Neural cell (in vitro differentiated cells): ENCODE results near the gene COPZ1. TPM values are rescaled to one million over a fixed set of nuclear protein-coding genes. Genes with fewer than 3 reads are reported as not detected.
A peak's percentile ranks its signal among the peaks of the same experiment; 100 is the strongest.

ENCODE experiments used
- H2AFZ ChIP-seq: fragments of 200-600, 300-800 bp; sonication (generic), shearing (Covaris generic); 2 replicates; pipeline ENCODE4 v1.6.0; 2014; ENCODE audit warnings: low read depth, mild to moderate bottlenecking, antibody characterized with exemption, low read length, moderate library complexity
- H3F3A ChIP-seq: fragments of 200-600 bp; shearing (Covaris generic); 2 replicates; pipeline ENCODE4 v1.6.1; 2016; ENCODE audit warnings: mild to moderate bottlenecking, moderate library complexity, mixed read lengths, antibody characterized with exemption, low read length; ENCODE audit not compliant: insufficient read depth, poor library complexity, severe bottlenecking
- H3K27ac ChIP-seq: fragments of 200-600, 300-800 bp; sonication (generic), shearing (Covaris generic); 2 replicates; pipeline ENCODE4 v1.5.1; 2014; ENCODE audit warnings: mild to moderate bottlenecking, low read length, moderate library complexity
- H3K27me3 ChIP-seq: fragments of 300-800, 200-600 bp; sonication (generic), shearing (Covaris generic); 2 replicates; pipeline ENCODE4 v1.6.0; 2014; ENCODE audit warnings: mild to moderate bottlenecking, low read depth, low read length, moderate library complexity; ENCODE audit not compliant: insufficient read depth
- H3K36me3 ChIP-seq: fragments of 300-800, 200-600 bp; sonication (generic), shearing (Covaris generic); 2 replicates; pipeline ENCODE4 v1.5.1; 2014; ENCODE audit warnings: mild to moderate bottlenecking, antibody characterized with exemption, low read length, moderate library complexity; ENCODE audit not compliant: insufficient read depth
- H3K4me2 ChIP-seq: fragments of 300-800, 200-600 bp; sonication (generic), shearing (Covaris generic); 2 replicates; pipeline ENCODE4 v1.6.0; 2014; ENCODE audit warnings: mild to moderate bottlenecking, low read length
- H3K4me3 ChIP-seq: fragments of 300-800, 200-600 bp; sonication (generic), shearing (Covaris generic); 2 replicates; pipeline ENCODE4 v1.5.1; 2014; ENCODE audit warnings: mild to moderate bottlenecking, low read length, moderate library complexity
- H3K79me2 ChIP-seq: fragments of 200-600 bp; shearing (Covaris generic); replicated peaks from 2 replicates; pipeline ENCODE4 v1.6.0; 2014; ENCODE audit warnings: mild to moderate bottlenecking, low read length, moderate library complexity; ENCODE audit not compliant: insufficient read depth
- H3K9ac ChIP-seq: fragments of 300-800, 200-600 bp; sonication (generic), shearing (Covaris generic); 2 replicates; pipeline ENCODE4 v1.6.1; 2016; ENCODE audit warnings: mild to moderate bottlenecking, low read length, mixed read lengths
- H3K9me2 ChIP-seq: fragments of 200-600 bp; shearing (Covaris generic); 2 replicates; pipeline ENCODE4 v1.6.1; 2016; ENCODE audit warnings: mild to moderate bottlenecking, low read length, mixed read lengths; ENCODE audit not compliant: insufficient read depth
- H3K9me3 ChIP-seq: fragments of 200-600, 300-800 bp; sonication (generic), shearing (Covaris generic); 2 replicates; pipeline ENCODE4 v1.6.1; 2016; ENCODE audit warnings: mild to moderate bottlenecking, mixed run types, low read length, moderate library complexity, mixed read lengths
- H4K20me1 ChIP-seq: fragments of 200-600 bp; shearing (Covaris generic); 2 replicates; pipeline ENCODE4 v1.6.1; 2016; ENCODE audit warnings: mild to moderate bottlenecking, mixed run types; ENCODE audit not compliant: insufficient read depth
- EP300 ChIP-seq: fragments of 450-650 bp; conservative IDR thresholded peaks from 2 replicates; pipeline ENCODE4 v1.6.1; 2014; ENCODE audit warnings: antibody characterized with exemption, mild to moderate bottlenecking, moderate library complexity; ENCODE audit not compliant: poor library complexity, severe bottlenecking
- EZH2 ChIP-seq: fragments of 200-600, 300-800 bp; shearing (Covaris generic), sonication (generic); IDR thresholded peaks from 2 replicates; pipeline ENCODE4 v1.6.1; 2014; ENCODE audit warnings: antibody characterized with exemption, low read length, borderline replicate concordance, mild to moderate bottlenecking; ENCODE audit not compliant: insufficient read depth, poor library complexity, severe bottlenecking
- MXI1 ChIP-seq: fragments of 450-650 bp; conservative IDR thresholded peaks from 2 replicates; pipeline ENCODE4 v1.6.1; 2014; ENCODE audit warnings: antibody characterized with exemption, mild to moderate bottlenecking; ENCODE audit not compliant: poor library complexity, severe bottlenecking
- POLR2AphosphoS5 ChIP-seq: IDR thresholded peaks from 2 replicates; pipeline ENCODE4 v1.6.1; 2012
- RAD21 ChIP-seq: fragments of 450-650 bp; conservative IDR thresholded peaks from 2 replicates; pipeline ENCODE4 v1.6.1; 2014; ENCODE audit warnings: antibody characterized with exemption, mild to moderate bottlenecking, moderate library complexity
- REST ChIP-seq: IDR thresholded peaks from 2 replicates; pipeline ENCODE4 v1.6.1; 2012; ENCODE audit warnings: borderline replicate concordance
- SMC3 ChIP-seq: fragments of 450-650 bp; conservative IDR thresholded peaks from 2 replicates; pipeline ENCODE4 v1.6.1; 2014; ENCODE audit warnings: antibody characterized with exemption, mild to moderate bottlenecking, moderate library complexity; ENCODE audit not compliant: poor library complexity
- TAF1 ChIP-seq: IDR thresholded peaks from 2 replicates; pipeline ENCODE4 v1.6.1; 2012; ENCODE audit warnings: low read depth
- polyA plus RNA-seq: library from polyadenylated mRNA; depleted of rRNA; stranded (reverse); fragments of >200 nt; gene quantifications from 2 replicates; pipeline ENCODE4 v1.2.3, GENCODE V29; 2014
- TF ChIP-seq, protein P1 (sequence below): fragments of 450-650 bp; IDR thresholded peaks from 2 replicates; pipeline ENCODE4 v1.5.1; 2014; ENCODE audit warnings: antibody characterized with exemption, mild to moderate bottlenecking, moderate library complexity; ENCODE audit not compliant: poor library complexity, severe bottlenecking

Gene COPZ1
- polyA plus RNA-seq, 1 donor from 2014 or later, result 192 TPM

- Histone ChIP-seq H3K27me3 (no peaks in the 10 kb centered on the region), H3K4me3 (no peak overlapping the region), H3K9ac (no peak overlapping the region), H4K20me1 (no peaks in the 10 kb centered on the region), H3K9me2 (no peaks in the 10 kb centered on the region), H3K4me2 (no peak overlapping the region), H2AFZ (no peak overlapping the region), H3F3A (no peaks in the 10 kb centered on the region), H3K36me3 (no peaks in the 10 kb centered on the region), H3K79me2 (no peaks in the 10 kb centered on the region), H3K9me3 (no peaks in the 10 kb centered on the region), H3K27ac (no peak overlapping the region)
- no peak for TF ChIP-seq EP300
- no peak for TF ChIP-seq POLR2AphosphoS5
- no peak for TF ChIP-seq TAF1
These were observed 68.8 kb downstream of the COPZ1 start for GRCh38 chr12:54393743-54394142.

DNA sequence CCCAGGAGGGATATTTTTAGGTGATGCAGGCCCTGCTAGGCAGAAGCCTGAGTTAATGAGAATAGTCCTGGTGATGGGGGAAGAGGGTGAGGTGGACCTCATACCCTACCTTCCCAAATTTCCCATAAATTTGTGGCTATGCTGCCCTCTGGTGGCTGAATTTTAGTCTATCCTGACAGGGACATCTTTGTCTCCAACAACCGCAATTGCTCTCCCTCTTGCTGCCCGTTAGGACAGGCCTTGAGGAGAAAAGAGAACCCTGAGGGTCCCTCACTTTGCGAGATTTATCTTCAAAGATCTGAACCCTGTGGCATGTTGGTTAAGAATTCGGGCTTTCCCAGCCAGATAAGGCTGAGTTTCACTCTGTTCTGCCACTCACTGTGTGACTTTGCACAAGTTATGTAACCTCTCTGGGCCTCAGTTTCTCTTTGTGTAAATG, 69.4 kb downstream of the COPZ1 start:
- Histone ChIP-seq H3K9ac (no peak overlapping the region), H3K4me3 (no peak overlapping the region), H3K79me2 (no peaks in the 10 kb centered on the region), H3K27ac (no peak overlapping the region), H3K9me2 (no peaks in the 10 kb centered on the region), H3K4me2 (no peak overlapping the region), H3K36me3 (no peaks in the 10 kb centered on the region), H3F3A (no peaks in the 10 kb centered on the region), H3K9me3 (no peaks in the 10 kb centered on the region), H3K27me3 (no peaks in the 10 kb centered on the region), H4K20me1 (no peaks in the 10 kb centered on the region), H2AFZ (no peak overlapping the region)
- no peak for TF ChIP-seq TAF1
- TF ChIP-seq, protein P1, sequence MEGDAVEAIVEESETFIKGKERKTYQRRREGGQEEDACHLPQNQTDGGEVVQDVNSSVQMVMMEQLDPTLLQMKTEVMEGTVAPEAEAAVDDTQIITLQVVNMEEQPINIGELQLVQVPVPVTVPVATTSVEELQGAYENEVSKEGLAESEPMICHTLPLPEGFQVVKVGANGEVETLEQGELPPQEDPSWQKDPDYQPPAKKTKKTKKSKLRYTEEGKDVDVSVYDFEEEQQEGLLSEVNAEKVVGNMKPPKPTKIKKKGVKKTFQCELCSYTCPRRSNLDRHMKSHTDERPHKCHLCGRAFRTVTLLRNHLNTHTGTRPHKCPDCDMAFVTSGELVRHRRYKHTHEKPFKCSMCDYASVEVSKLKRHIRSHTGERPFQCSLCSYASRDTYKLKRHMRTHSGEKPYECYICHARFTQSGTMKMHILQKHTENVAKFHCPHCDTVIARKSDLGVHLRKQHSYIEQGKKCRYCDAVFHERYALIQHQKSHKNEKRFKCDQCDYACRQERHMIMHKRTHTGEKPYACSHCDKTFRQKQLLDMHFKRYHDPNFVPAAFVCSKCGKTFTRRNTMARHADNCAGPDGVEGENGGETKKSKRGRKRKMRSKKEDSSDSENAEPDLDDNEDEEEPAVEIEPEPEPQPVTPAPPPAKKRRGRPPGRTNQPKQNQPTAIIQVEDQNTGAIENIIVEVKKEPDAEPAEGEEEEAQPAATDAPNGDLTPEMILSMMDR, result peak; percentile 62
- peak; percentile 28 for TF ChIP-seq SMC3
- no peak for TF ChIP-seq EZH2
- TF ChIP-seq EP300, result no peak
- TF ChIP-seq REST, result no peak
- TF ChIP-seq RAD21, result no peak

DNA sequence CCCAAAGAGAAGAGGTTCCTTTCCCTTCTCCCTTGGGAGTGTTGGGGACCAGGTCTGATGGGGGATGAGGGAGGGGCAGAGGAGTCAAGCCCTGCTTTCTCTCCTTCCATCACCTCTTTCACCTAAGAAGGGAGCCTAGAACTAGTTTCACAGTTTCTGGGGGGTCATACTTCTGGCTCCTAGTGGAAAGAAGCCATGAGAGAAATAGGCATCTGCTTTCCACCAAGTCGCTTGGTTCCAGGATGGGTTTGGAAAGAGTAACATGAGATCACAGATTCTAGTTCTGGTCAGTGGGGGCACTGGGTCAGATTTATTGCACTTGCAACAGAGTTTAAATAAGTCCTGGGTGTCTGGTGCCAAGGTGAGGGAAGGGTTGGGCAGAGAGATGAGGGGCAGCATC, 70.1 kb downstream of the COPZ1 start:
- no peaks in the 10 kb centered on the region for H3K9me2 ChIP-seq
- no peak overlapping the region for H3K27ac ChIP-seq
- H3K9ac ChIP-seq, result no peak overlapping the region
- no peaks in the 10 kb centered on the region for H3F3A ChIP-seq
- no peaks in the 10 kb centered on the region for H3K36me3 ChIP-seq
- no peak overlapping the region for H3K4me2 ChIP-seq
- H4K20me1 ChIP-seq, result no peaks in the 10 kb centered on the region
- TF ChIP-seq MXI1 (no peak), RAD21 (no peak), POLR2AphosphoS5 (no peak), TAF1 (no peak), SMC3 (no peak), REST (no peak), EP300 (no peak)
- TF ChIP-seq, protein P1, result no peak
- no peak overlapping the region for H2AFZ ChIP-seq
- no peaks in the 10 kb centered on the region for H3K79me2 ChIP-seq
- H3K4me3 ChIP-seq, result no peak overlapping the region
- no peaks in the 10 kb centered on the region for H3K9me3 ChIP-seq
- H3K27me3 ChIP-seq, result no peaks in the 10 kb centered on the region
